ENCODE data around the gene MS4A6E.

- no peak for TF ChIP-seq CTCF (IDR thresholded peaks at IDR 0.05)
- TF ChIP-seq POLR2A (IDR thresholded peaks at IDR 0.05; ENCODE audit: low read depth): no peak
- TF ChIP-seq EP300 (IDR thresholded peaks at IDR 0.05): no peak
- no peak for TF ChIP-seq POLR2AphosphoS5 (IDR thresholded peaks at IDR 0.05)
Observed at GRCh38 chr11:60389279-60389910, 62.3 kb downstream of the MS4A6E start.
